HL-60 (cell line): ENCODE data around the gene PHRF1.

ENCODE experiments used
- DNase-seq, 2 experiments: peaks; one replicate each; pipeline ENCODE4 v3.0.0-alpha.2; 2010 to 2020; ENCODE audit warnings: low read depth in 1 of 2, low spot score in 1 of 2
- H3K27ac ChIP-seq: fragments of 250-450 bp; sonication (Bioruptor Pico); replicated peaks from 2 replicates; pipeline ENCODE4 v1.5.1; 2020; ENCODE audit warnings: mild to moderate bottlenecking, moderate library complexity
- H3K27me3 ChIP-seq: fragments of 250-450 bp; sonication (Bioruptor Pico); 2 replicates; pipeline ENCODE4 v1.5.1; 2021; ENCODE audit warnings: mild to moderate bottlenecking, moderate library complexity; ENCODE audit not compliant: insufficient read depth, poor library complexity, severe bottlenecking
- H3K4me3 ChIP-seq: replicated peaks from 2 replicates; pipeline ENCODE4 v1.5.1; 2011; ENCODE audit warnings: mild to moderate bottlenecking, control low read depth, low read length; ENCODE audit not compliant: insufficient read depth
- GABPA ChIP-seq: IDR thresholded peaks from 2 replicates; pipeline ENCODE4 v1.6.1; 2012; ENCODE audit warnings: low read depth
- POLR2AphosphoS5 ChIP-seq: IDR thresholded peaks from 2 replicates; pipeline ENCODE4 v1.6.1; 2012; ENCODE audit warnings: low read depth
- SPI1 ChIP-seq: IDR thresholded peaks from 2 replicates; pipeline ENCODE4 v1.6.1; 2012; ENCODE audit warnings: low read depth, mild to moderate bottlenecking, borderline replicate concordance
- TF ChIP-seq, protein P1 (sequence below): IDR thresholded peaks from one replicate; pipeline ENCODE4 v1.5.1; 2011; ENCODE audit warnings: low read length, control low read depth, inconsistent platforms; ENCODE audit not compliant: insufficient read depth
- TF ChIP-seq, protein P2 (sequence below): IDR thresholded peaks from 2 replicates; pipeline ENCODE4 v1.6.1; 2012; ENCODE audit warnings: low read depth; ENCODE audit not compliant: insufficient replicate concordance

Gene PHRF1

GRCh38 chr11:607020-607780 lies 30.9 kb downstream of the PHRF1 start:
- no peak for DNase-seq
- TF ChIP-seq, protein P1, sequence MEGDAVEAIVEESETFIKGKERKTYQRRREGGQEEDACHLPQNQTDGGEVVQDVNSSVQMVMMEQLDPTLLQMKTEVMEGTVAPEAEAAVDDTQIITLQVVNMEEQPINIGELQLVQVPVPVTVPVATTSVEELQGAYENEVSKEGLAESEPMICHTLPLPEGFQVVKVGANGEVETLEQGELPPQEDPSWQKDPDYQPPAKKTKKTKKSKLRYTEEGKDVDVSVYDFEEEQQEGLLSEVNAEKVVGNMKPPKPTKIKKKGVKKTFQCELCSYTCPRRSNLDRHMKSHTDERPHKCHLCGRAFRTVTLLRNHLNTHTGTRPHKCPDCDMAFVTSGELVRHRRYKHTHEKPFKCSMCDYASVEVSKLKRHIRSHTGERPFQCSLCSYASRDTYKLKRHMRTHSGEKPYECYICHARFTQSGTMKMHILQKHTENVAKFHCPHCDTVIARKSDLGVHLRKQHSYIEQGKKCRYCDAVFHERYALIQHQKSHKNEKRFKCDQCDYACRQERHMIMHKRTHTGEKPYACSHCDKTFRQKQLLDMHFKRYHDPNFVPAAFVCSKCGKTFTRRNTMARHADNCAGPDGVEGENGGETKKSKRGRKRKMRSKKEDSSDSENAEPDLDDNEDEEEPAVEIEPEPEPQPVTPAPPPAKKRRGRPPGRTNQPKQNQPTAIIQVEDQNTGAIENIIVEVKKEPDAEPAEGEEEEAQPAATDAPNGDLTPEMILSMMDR: no peak
- TF ChIP-seq, protein P2, sequence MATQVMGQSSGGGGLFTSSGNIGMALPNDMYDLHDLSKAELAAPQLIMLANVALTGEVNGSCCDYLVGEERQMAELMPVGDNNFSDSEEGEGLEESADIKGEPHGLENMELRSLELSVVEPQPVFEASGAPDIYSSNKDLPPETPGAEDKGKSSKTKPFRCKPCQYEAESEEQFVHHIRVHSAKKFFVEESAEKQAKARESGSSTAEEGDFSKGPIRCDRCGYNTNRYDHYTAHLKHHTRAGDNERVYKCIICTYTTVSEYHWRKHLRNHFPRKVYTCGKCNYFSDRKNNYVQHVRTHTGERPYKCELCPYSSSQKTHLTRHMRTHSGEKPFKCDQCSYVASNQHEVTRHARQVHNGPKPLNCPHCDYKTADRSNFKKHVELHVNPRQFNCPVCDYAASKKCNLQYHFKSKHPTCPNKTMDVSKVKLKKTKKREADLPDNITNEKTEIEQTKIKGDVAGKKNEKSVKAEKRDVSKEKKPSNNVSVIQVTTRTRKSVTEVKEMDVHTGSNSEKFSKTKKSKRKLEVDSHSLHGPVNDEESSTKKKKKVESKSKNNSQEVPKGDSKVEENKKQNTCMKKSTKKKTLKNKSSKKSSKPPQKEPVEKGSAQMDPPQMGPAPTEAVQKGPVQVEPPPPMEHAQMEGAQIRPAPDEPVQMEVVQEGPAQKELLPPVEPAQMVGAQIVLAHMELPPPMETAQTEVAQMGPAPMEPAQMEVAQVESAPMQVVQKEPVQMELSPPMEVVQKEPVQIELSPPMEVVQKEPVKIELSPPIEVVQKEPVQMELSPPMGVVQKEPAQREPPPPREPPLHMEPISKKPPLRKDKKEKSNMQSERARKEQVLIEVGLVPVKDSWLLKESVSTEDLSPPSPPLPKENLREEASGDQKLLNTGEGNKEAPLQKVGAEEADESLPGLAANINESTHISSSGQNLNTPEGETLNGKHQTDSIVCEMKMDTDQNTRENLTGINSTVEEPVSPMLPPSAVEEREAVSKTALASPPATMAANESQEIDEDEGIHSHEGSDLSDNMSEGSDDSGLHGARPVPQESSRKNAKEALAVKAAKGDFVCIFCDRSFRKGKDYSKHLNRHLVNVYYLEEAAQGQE: no peak
- TF ChIP-seq POLR2AphosphoS5 (no peak), SPI1 (no peak), GABPA (no peak)
- Histone ChIP-seq H3K27me3 (no peaks in the 10 kb centered on the region), H3K27ac (no peak overlapping the region), H3K4me3 (no peak overlapping the region)

DNA sequence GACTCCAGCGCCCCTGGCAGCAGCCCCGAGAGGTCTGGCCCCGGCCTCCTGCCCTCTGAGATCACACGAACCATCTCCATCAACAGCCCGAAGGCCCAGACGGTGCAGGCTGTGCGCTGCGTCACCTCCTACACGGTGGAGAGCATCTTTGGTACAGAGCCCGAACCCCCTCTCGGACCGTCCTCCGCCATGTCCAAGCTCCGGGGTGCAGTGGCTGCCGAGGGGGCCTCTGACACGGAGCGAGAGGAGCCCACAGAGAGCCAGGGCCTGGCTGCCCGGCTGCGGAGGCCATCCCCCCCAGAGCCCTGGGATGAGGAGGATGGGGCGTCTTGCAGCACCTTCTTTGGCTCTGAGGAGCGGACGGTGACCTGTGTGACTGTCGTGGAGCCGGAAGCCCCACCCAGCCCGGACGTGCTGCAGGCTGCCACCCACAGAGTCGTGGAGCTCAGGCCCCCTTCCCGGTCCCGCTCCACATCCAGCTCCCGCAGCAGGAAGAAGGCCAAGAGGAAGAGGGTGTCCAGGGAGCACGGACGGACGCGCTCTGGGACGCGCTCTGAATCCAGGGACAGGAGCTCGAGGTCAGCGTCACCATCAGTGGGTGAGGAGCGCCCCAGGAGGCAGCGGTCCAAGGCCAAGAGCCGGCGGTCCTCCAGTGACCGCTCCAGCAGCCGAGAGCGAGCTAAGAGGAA lies 31.8 kb downstream of the PHRF1 start:
- TF ChIP-seq, protein P2: no peak
- TF ChIP-seq SPI1 (no peak), POLR2AphosphoS5 (no peak; the same call in 1 of the 2 replicates), GABPA (no peak)
- TF ChIP-seq, protein P1: no peak
- Histone ChIP-seq H3K27ac (no peak overlapping the region), H3K27me3 (no peaks in the 10 kb centered on the region), H3K4me3 (no peak overlapping the region)
- DNase-seq: no peak

- DNase-seq: no peak
- Histone ChIP-seq H3K27me3 (no peaks in the 10 kb centered on the region), H3K27ac (no peak overlapping the region), H3K4me3 (no peak overlapping the region)
- no peak for TF ChIP-seq SPI1
- TF ChIP-seq GABPA: no peak
- TF ChIP-seq, protein P1: no peak
- TF ChIP-seq, protein P2: no peak
- no peak for TF ChIP-seq POLR2AphosphoS5
Observed at GRCh38 chr11:608791-609251, 32.6 kb downstream of the PHRF1 start.
